Measurements from ENCODE around the gene NLGN4Y. TPM values are rescaled to one million over a fixed set of nuclear protein-coding genes. Genes with fewer than 3 reads are reported as not detected.

NLGN4Y gene
- total RNA-seq, 6 experiments from 2014 or later = 6.9 TPM; not detected in 5

GRCh38 chrY:14601372-14601771, 77.0 kb downstream of the NLGN4Y start:
- H3K4me3 ChIP-seq = no peak overlapping the region
- WGBS (ENCODE audit: insufficient coverage, low coverage, low lambda C conversion rate, missing lambda C conversion rate) = no CpG with 5 or more reads among the region's 11 CpGs
- intact Hi-C loops (cut with DNase I) = no loop called here
- H3K9me3 ChIP-seq = no peaks in the 10 kb centered on the region
- no peaks in the 10 kb centered on the region for H3K36me3 ChIP-seq
- TF ChIP-seq CTCF (IDR thresholded peaks at IDR 0.05) = no peak
- no peak for TF ChIP-seq POLR2A (IDR thresholded peaks at IDR 0.05)
- no peaks in the 10 kb centered on the region for H3K4me1 ChIP-seq
- no peak for DNase-seq
- no peaks in the 10 kb centered on the region for H3K27me3 ChIP-seq
- ATAC-seq = no peak
- no peak overlapping the region for H3K27ac ChIP-seq

GRCh38 chrY:14617625-14618024, 93.3 kb downstream of the NLGN4Y start:
- WGBS (ENCODE audit: insufficient coverage, low coverage, low lambda C conversion rate, missing lambda C conversion rate) = no CpG with 5 or more reads among the region's 1 CpG
- H3K27me3 ChIP-seq = no peaks in the 10 kb centered on the region
- ATAC-seq (no peak), DNase-seq (no peak)
- H3K4me3 ChIP-seq = no peak overlapping the region
- H3K36me3 ChIP-seq = no peaks in the 10 kb centered on the region
- no peaks in the 10 kb centered on the region for H3K9me3 ChIP-seq
- no peak for TF ChIP-seq CTCF (IDR thresholded peaks at IDR 0.05)
- no peak for TF ChIP-seq POLR2A (IDR thresholded peaks at IDR 0.05)
- no peak overlapping the region for H3K27ac ChIP-seq
- no peaks in the 10 kb centered on the region for H3K4me1 ChIP-seq
- intact Hi-C loops (cut with DNase I) = no loop called here

GRCh38 chrY:14618513-14618912, 94.2 kb downstream of the NLGN4Y start:
- H3K36me3 ChIP-seq = no peaks in the 10 kb centered on the region
- DNase-seq (no peak), ATAC-seq (no peak)
- no peaks in the 10 kb centered on the region for H3K4me1 ChIP-seq
- no peaks in the 10 kb centered on the region for H3K9me3 ChIP-seq
- H3K27me3 ChIP-seq = no peaks in the 10 kb centered on the region
- no peak overlapping the region for H3K4me3 ChIP-seq
- intact Hi-C loops (cut with DNase I) = no loop called here
- WGBS (ENCODE audit: insufficient coverage, low coverage, low lambda C conversion rate, missing lambda C conversion rate) = no CpG with 5 or more reads among the region's 2 CpGs
- TF ChIP-seq CTCF (IDR thresholded peaks at IDR 0.05) = no peak
- no peak overlapping the region for H3K27ac ChIP-seq

GRCh38 chrY:14628208-14628607, 103.9 kb downstream of the NLGN4Y start:
- Histone ChIP-seq H3K36me3 (no peaks in the 10 kb centered on the region), H3K9me3 (no peaks in the 10 kb centered on the region), H3K27me3 (no peaks in the 10 kb centered on the region), H3K4me1 (no peaks in the 10 kb centered on the region), H3K27ac (no peak overlapping the region), H3K4me3 (no peak overlapping the region)
- intact Hi-C loops (cut with DNase I) = no loop called here
- TF ChIP-seq POLR2A (IDR thresholded peaks at IDR 0.05) (no peak), CTCF (IDR thresholded peaks at IDR 0.05) (no peak)
- ATAC-seq = no peak
- DNase-seq = no peak
- no CpG with 5 or more reads among the region's 6 CpGs for WGBS (ENCODE audit: insufficient coverage, low coverage, low lambda C conversion rate, missing lambda C conversion rate)

- no peaks in the 10 kb centered on the region for H3K36me3 ChIP-seq
- no peak overlapping the region for H3K4me3 ChIP-seq
- TF ChIP-seq CTCF (IDR thresholded peaks at IDR 0.05) (no peak), POLR2A (IDR thresholded peaks at IDR 0.05) (no peak)
- no peak overlapping the region for H3K27ac ChIP-seq
- no peaks in the 10 kb centered on the region for H3K9me3 ChIP-seq
- H3K27me3 ChIP-seq = no peaks in the 10 kb centered on the region
- ATAC-seq (no peak), DNase-seq (no peak)
- H3K4me1 ChIP-seq = no peaks in the 10 kb centered on the region
- intact Hi-C loops (cut with DNase I) = no loop called here
- WGBS (ENCODE audit: insufficient coverage, low coverage, low lambda C conversion rate, missing lambda C conversion rate) = no CpG with 5 or more reads among the region's 1 CpG
Observed at GRCh38 chrY:14631676-14632075, 107.3 kb downstream of the NLGN4Y start.
